ENCODE results near the gene MAP4. TPM values are rescaled to one million over a fixed set of nuclear protein-coding genes. Genes with fewer than 3 reads are reported as not detected.

The MAP4 gene
- total RNA-seq, 1 experiment from 2014 or later, result 140 TPM

GRCh38 chr3:47954567-47954966 is 61.6 kb downstream of the MAP4 start:
- H2BK5ac ChIP-seq (ENCODE audit: insufficient read length, low read length), result no peak overlapping the region
- H2AFZ ChIP-seq (ENCODE audit: low read length), result no peak overlapping the region
- no peak overlapping the region for H3K4me3 Mint-ChIP-seq
- H4K20me1 ChIP-seq (ENCODE audit: control insufficient read depth, insufficient read depth, insufficient read length), result no peaks in the 10 kb centered on the region
- H3K23me2 ChIP-seq (ENCODE audit: insufficient read length, low read depth, low read length, poor library complexity, severe bottlenecking), result no peaks in the 10 kb centered on the region
- H3K79me2 ChIP-seq (ENCODE audit: insufficient read depth, low read length), result no peaks in the 10 kb centered on the region
- H3K4me1 Mint-ChIP-seq, result no peaks in the 10 kb centered on the region
- no peak overlapping the region for H4K8ac ChIP-seq (replicated peaks; ENCODE audit: insufficient read length, low read depth, low read length)
- H3K4me2 ChIP-seq (ENCODE audit: insufficient read depth, insufficient read length, low read length), result no peak overlapping the region
- H2BK20ac ChIP-seq (ENCODE audit: low read depth, low read length, poor library complexity, severe bottlenecking), result no peak overlapping the region
- H2AK5ac ChIP-seq (ENCODE audit: insufficient read length, low read length), result no peak overlapping the region
- no peak overlapping the region for H3K23ac ChIP-seq (ENCODE audit: insufficient read length, low read depth, low read length)
- no peak overlapping the region for H3K18ac ChIP-seq (ENCODE audit: insufficient read length, low read depth, low read length)
- DNase-seq, result no peak
- H3K9me3 Mint-ChIP-seq, result no peaks in the 10 kb centered on the region; a peak in 1 of 5 replicates
- no CpG with 5 or more reads among the region's 1 CpG for WGBS (ENCODE audit: extremely low coverage, insufficient read length, low lambda C conversion rate)
- H3K27me3 ChIP-seq (ENCODE audit: insufficient read depth, low read length), result no peaks in the 10 kb centered on the region
- no peak overlapping the region for H2BK15ac ChIP-seq (ENCODE audit: low read depth, low read length)
- H4K5ac ChIP-seq (ENCODE audit: insufficient read length, low read depth, low read length), result no peak overlapping the region
- no peaks in the 10 kb centered on the region for H3K9me3 ChIP-seq (ENCODE audit: control insufficient read depth, low read depth, low read length)
- no peak overlapping the region for H3K56ac ChIP-seq (ENCODE audit: insufficient read length, low read depth, low read length)
- no peaks in the 10 kb centered on the region for H3K4me1 ChIP-seq (ENCODE audit: insufficient read depth, low read length)
- no peak overlapping the region for H4K91ac ChIP-seq (ENCODE audit: insufficient read length, low read depth, low read length)
- H3K4ac ChIP-seq (ENCODE audit: low read depth, low read length), result no peak overlapping the region
- no peak overlapping the region for H3K9ac ChIP-seq (ENCODE audit: extremely low read depth, insufficient read length, low read length)
- H3K14ac ChIP-seq (ENCODE audit: insufficient read depth, low read length), result no peak overlapping the region
- no peak overlapping the region for H3T11ph ChIP-seq (ENCODE audit: low read length)
- no peak overlapping the region for H3K27ac Mint-ChIP-seq
- no peak overlapping the region for H2BK120ac ChIP-seq (ENCODE audit: low read depth, low read length, poor library complexity, severe bottlenecking)
- TF ChIP-seq, protein P1, sequence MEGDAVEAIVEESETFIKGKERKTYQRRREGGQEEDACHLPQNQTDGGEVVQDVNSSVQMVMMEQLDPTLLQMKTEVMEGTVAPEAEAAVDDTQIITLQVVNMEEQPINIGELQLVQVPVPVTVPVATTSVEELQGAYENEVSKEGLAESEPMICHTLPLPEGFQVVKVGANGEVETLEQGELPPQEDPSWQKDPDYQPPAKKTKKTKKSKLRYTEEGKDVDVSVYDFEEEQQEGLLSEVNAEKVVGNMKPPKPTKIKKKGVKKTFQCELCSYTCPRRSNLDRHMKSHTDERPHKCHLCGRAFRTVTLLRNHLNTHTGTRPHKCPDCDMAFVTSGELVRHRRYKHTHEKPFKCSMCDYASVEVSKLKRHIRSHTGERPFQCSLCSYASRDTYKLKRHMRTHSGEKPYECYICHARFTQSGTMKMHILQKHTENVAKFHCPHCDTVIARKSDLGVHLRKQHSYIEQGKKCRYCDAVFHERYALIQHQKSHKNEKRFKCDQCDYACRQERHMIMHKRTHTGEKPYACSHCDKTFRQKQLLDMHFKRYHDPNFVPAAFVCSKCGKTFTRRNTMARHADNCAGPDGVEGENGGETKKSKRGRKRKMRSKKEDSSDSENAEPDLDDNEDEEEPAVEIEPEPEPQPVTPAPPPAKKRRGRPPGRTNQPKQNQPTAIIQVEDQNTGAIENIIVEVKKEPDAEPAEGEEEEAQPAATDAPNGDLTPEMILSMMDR (conservative IDR thresholded peaks at IDR 0.05), result no peak
- H2BK12ac ChIP-seq (ENCODE audit: insufficient read length, low read depth, low read length), result no peak overlapping the region
- no peak overlapping the region for H3K27ac ChIP-seq (ENCODE audit: insufficient read length, low read depth, low read length)
- H3K79me1 ChIP-seq (ENCODE audit: insufficient read depth, low read depth, low read length, poor library complexity, severe bottlenecking), result no peaks in the 10 kb centered on the region
- H3K36me3 Mint-ChIP-seq (ENCODE audit: insufficient read depth in 1 of 3, low read depth in 3 of 3), result peaks cover 4 to 8% (median 7%) of the 10 kb centered on the region in 3 experiments
- H3K27me3 Mint-ChIP-seq (ENCODE audit: low read depth), result no peaks in the 10 kb centered on the region

Measured in H9 (cell line).